Renal cortex interstitium (tissue), 11 donors: ENCODE data around the gene MPST. TPM values are rescaled to one million over a fixed set of nuclear protein-coding genes. Genes with fewer than 3 reads are reported as not detected.
A peak's percentile ranks its signal among the peaks of the same experiment; 100 is the strongest.

Experiments used
- DNase-seq, 11 donors: peaks; one replicate each; pipeline ENCODE4 v3.0.0-alpha.2; 2013; ENCODE audit warnings: low read depth in 9 of 11, low spot score in 4 of 11; ENCODE audit errors: extremely low read depth in 1 of 11
- polyA plus RNA-seq, 3 donors: library from polyadenylated mRNA; unstranded; fragments of 120-200 nt; gene quantifications; one replicate each; pipeline ENCODE4 v1.2.1, GENCODE V29; 2013; ENCODE audit not compliant: insufficient read length in 3 of 3

Gene MPST
- polyA plus RNA-seq, 3 donors, result 42.0 to 71.3 (median 66.7) TPM

DNA sequence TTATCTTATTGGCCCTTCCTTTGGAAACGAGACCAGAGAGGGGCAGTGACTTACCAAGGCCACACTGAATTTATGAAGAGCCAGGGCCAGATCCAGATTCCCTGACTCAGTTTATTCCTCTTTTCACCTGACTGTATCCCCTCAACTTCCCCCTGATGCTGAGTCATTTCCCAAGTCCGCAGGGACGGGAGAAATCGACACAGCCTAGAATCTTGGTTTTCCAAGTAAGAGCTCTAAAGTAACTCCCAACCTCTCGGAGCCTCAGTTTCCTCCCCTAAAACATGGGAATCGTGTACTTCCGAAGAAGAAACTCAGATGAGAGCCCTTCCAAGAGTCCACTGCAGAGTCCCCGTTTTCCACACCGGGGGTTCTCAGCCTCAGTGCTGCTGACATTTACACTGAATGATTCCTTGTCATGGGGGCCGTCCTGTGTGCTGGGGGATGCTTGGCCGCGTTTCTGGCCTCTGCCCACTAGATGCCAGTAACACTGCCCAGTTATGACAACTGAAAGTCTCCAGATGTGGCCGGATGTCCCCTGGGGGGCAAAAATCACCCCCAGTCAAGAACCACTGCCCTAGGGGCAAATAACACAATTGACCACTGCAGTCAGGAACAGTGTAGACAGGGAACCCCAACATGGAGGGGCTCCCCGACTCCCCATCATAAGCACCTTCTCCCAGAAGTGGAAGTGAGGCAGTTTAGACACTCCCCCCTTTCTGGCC, 11.2 kb downstream of the MPST start:
- no peak for DNase-seq

DNA sequence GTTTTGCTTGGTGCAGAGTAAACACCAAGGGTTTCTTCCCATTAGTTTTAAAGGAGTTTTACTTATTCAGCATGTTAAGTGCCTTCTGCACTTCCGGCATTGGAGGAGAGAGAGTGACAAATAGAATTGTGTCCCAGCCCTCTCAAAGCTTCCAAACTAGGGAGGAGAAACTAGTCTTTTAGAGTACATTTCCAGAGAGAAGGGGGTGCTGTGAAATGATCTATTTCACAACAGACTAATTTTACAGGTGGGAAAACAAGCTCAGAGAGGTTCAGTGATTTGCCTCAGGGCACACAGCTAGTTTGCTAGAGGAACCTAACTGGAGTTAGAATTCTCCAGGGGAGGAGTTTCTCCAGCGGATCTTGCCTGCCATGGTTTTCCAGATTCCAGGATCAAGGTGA, 12.6 kb downstream of the MPST start:
- no peak for DNase-seq

DNA sequence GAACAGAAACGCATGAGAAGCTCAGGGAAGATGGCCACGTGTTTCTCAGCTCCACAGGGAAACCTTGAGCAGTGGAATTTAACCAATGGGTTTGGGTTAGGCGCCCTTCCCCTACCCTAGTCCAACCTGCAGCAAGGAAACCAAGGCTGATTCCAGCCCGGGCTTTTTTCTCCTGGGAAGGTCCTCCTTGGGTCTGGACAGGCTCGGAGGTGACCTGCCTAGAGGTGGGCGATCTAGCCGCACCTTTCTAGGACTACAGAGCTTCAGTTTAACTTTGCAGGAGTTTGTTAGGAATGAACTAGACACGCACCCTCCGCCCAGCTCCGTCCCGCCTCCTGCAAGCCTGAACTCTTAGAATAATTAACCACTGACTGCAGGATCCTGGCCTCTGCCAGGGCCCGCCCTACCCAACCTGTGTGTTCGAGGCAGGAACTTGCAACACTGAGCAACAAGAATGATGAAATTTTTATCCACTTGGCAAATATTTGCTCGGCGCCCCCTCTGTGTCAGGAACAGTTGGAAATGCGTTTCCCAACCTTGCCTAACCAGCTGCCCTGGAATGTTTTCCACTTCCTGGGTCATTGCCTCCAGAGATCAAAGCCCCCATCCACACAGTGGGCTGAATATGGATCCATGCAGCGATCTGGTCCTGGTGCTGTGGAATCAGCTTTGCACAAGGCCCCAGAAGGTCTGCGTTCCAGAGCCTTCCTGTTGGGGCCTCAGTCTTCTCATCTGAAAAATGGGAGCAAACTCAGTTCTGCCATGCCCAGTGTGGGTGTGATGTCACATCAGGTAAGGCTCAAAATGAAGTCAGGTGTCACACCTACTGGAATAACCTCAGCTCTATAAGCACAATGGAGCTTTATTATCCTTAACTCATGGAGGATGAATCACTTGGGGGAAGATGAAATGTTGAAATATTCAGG, 13.3 kb downstream of the MPST start:
- DNase-seq, result peak in 4 of 11 donors; percentile 28 to 66 (median 53)

DNA sequence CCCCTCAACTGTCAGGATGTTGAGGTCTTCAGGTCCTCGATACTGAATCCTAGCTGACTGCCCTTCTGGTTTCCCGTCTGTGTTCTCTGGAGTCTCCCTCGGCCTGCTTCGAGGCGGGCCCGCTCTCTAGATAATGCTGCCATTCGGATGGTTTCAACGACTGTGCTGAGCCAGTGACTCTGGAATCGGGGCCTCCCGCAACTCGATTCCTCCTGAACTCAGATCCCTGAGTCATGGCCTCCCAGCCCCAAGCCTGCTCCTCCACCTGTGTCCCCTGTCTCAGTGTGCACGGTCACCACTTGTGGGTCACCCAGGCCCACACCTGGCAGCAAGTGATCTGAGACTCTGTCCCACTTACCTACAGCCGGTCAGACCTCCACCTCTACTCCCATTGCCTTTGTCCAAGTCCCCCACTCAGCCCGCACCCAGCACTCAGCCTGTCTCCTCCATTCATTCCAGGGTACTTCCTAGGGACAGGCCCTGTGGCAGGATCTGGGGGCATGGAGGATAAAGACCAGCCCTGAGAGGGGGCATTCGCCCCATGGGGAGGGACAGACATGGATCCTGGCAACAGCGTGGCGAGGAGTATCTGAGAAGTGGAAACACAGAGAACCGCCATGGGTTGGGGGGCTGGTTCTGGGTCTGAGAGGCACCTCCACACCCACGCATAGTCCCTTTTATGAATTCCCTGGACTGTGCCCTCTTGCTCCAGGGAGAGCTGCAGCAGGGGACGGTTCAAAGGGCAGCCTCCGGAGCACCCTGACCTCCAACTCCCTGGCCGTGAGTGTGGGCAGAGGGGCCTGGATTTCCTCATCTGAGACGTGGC, 14.3 kb downstream of the MPST start:
- no peak for DNase-seq

DNA sequence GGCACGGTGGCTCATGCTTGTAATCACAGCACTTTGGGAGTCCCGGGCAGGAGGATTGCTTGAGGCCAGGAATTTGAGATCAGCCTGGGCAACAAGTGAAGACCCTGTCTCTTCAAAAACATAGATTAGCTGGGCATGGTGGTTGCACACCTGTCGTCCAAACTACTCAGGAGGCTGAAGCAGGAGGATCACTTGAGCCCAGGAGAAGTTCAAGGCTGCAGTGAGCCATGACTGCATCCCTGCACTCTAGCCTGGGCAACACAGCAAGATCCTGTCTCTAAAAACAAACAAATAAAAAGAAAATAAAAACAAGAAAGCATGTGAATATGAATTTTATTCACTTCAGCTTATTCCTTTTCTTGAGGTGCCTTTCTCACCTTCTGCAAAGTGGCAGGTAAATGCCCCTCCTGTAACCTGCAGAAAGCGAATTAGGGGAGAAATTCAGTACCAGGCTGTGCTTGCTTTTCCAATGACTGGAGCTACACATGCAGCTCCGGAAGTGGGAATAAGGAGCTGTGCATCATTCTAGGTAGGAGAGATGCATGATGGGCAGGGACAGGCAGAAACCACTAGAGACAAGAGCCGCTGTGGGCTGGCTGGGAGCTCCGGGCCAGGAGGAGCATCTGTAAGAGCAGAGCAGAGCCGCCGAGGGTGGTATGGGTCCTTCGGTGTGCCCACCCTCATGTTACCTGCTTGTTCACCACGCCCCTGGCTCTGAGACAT, 17.3 kb downstream of the MPST start:
- no peak for DNase-seq

DNA sequence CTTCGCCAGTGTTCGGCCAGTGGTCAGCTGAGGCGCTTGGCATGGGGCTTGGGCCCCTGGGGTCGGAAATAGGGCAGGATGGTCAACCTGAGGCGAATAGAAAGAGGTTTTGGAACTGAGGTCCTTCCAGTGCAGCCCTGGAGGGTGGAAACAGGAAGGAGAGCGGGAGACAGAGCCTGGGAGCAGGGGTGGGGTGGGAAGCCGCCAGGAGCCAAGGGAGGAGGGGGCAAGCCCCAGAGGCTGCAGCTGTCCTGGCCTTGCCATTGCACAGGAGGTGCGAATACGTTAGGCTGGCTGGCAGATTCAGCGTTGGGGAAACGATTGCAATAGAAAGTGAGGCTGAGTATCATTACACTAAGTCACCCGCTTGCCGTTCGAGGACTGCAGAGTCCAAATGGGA, 18.1 kb downstream of the MPST start:
- no peak for DNase-seq

DNA sequence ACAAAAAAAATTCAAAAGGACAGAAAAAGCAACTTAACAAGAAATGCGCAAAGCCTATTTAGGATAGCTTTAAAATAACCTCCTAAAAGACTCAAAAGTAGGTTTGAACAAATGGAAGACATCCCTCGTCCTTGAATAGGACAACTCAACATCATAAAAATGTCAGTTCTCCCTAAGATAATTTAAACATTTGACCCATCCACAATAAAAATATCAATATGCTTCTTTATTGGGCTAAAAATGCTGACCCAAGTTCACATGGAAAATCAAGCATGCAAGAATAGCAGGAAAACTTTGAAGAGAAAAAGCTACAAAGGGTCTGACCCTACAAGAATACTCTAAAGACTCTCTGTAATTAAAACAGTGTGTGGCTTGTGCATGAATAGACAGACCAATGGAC, 19.9 kb downstream of the MPST start:
- peak in 3 of 11 donors; percentile 52 to 71 (median 56) for DNase-seq

DNA sequence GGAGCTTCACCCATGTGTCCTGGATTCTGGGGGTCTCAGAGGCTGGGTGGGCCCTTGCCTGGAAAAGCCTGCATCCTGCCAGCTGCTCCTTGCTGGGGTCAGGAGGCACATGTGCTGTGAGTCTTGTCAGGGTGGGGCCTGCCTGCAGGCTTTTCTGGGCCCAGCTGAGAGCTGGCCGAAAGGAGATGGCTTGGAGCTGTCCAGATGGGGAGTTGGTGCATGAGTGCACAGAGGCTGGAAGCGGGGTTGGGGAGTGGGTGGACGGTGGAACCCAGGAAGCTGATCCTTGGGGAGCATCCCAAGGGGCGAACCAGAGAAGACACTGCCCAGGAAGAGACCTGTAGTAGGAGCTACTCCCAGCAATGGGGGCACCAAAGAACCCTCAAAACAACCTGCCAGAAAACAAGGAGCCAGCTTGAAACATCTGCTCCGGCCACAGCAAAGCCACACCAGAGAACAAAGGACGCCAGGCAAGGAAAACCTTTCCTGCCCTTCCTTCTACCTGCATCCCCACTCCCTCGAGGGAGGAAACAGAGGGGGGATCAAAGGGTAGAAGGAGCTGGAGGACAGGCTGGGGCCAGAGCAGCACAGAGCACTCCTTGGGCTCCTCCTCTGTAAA, 23.8 kb downstream of the MPST start:
- DNase-seq, result no peak

DNA sequence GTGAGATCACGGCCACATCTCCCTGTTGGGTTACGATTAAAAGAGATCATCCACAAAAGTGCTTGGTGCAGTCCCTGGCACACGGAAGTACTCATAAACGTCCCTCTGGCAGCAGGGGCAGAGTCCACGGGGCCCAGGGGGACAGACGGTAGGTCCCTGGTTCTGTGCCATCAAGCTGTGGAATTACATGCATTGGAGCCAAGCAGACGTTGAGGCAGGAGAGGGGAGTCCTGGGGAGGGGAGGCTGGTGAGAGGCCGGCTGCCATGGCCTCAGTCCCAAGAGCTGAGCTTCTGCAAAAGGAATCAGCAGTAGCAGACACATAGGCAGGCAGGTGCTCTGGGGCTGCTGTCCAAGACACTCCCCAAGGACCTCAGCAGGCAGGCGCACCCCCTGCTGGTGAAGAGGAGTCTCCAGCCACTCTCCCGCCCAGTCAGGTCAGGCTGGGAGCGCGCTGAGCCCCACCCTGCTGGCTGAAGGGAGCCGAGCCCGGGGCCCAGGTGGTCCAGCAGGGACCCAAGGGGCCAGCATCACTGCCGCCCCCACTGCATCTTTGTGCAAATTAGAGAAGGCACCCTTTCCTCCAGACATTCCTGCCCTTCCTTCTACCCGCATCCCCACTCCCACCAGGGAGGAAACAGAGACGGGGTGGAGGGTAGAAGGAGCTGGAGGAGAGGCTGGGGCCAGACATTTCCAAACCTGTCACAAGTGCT, 24.4 kb downstream of the MPST start:
- peak in 1 of 11 donors; percentile 54 for DNase-seq

DNA sequence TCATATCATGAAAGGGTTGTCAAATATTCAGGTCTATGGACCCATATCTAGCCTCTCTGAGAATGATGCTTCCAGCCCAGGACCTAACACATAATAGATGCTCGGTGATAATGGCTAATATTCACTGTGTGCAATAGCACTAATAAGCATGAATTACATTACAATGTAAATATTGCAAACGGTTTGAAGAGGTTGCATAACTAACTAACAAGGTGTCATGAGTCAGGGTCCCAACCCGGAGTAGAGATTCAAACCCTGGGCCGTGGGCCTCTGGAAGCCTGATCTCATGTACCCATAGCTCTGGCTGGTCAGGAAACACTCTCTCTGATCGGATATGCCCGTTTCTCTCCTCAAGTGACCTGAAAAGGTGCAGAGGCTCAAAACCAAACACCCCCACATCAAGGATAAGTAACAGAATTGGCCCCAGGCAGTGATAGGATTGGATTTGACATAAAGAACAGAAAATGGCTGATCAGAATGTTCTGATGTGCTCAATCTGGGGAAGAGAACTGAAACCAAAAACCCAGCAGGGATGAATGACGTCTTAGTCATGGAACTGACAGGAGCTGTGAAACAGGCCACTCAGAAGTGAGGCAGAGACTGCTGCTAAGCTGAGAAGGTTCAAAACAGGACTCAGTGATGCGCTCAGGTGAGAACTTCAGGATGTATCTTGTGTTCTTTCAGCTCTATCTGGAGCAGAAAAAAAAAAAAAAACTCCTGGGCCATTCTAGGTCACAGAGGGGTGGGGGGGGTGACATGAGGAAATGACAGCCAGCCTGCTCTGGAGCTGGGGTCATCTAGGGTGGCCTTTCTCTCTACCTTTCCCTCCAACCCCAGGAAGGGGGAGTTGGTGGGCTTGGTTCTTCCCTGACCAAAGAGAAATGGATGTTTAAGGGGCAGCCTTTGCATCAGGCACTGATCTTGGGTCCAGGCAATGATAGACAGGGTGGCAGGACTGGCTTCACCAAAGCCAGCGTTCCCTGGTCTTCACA, 25.4 kb downstream of the MPST start:
- no peak for DNase-seq

DNA sequence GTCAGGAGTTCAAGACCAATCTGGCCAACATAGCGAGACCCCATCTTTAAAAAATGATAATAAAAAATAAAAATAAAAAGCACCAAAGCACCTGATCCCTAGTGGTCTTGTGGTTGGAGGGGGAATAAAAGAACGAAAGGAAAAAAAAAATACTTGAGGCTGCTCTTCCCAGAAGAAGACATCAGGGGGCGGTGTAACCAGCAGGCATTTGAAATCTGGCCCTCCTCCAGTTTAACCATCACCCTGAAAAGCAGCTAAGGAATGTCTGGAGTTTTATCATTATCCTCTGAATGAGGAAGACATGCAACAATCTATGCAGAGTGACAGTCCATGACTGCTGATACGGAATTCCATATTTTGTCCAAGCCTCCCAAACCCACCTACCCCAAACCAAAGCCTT, 26.4 kb downstream of the MPST start:
- no peak for DNase-seq

DNA sequence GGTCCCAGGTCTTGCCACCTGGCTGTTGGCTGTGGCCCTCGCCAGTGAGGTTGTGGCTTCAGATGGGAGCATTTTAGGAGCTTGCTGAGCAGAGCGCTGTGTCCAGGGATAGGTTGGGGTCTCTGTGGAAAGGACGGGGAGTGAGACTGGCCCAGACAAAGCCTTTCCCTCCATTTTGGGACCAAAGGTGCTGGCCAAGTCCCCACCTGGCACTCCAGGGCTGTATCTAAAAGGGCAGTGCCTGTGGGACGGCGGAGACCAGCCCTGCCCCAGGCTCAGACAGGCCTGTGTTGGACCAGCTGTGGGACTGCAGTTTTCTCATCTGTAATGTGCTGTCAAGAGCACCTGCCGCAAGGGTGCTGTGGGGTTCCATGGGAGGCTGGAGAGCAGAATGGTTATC, 27.0 kb downstream of the MPST start:
- DNase-seq, result no peak

DNA sequence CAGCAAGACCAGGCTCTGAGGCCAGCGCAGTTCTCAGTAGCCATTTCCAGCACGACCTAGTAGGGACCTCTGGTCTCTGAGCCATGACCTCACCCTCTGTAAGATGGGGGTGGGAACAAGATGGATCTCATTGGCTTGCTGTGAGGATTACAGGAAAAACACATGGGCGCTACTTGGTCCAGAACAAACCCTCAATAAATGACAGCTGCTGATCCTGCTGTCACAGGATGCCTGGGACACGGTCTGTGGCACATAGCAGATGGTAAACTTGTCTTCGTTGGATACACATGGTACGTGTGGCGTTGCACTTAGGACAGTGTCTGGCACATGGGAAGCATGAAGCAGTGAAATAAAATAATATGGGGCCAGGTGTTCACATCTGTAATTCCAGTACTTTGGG, 27.5 kb downstream of the MPST start:
- DNase-seq, result no peak

DNA sequence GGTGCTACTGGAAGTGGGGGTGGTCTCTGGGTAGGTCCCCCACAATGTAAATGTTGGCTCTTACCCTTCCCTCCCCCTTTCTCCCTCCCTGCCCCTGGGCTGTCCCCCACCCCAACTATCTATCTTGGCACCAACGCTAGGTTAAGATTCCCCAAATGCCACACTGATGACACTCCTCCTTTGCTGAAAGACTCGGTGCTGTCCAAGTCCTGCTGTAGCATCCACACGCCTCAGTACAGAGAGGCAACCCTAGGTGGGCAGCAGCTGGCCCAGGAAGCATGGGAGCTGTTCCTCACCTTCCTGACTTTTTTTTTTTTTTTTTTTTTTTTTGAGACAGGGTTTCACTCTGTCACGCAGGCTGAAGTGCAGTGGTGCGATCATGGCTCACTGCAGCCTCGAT, 28.6 kb downstream of the MPST start:
- DNase-seq, result no peak

DNA sequence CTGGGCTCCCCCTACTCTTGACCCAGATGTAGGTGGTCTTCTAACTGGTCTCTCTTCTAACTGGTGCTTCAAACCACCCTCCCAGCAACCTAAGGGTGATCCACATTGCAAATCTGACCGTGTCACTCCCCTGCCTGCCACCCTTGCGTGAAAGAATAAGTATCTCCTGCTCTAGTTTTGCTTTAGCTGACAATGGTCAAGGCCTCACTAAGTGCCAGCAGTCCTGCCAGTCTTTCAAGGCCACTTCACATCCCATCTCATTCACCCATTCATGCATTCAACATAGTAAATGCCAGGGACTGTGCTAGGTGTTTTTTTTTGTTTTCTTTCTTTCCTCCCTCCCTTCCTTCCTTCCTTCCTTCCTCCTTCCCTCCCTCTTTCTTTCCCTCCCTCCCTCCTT, 29.7 kb downstream of the MPST start:
- DNase-seq, result no peak

DNA sequence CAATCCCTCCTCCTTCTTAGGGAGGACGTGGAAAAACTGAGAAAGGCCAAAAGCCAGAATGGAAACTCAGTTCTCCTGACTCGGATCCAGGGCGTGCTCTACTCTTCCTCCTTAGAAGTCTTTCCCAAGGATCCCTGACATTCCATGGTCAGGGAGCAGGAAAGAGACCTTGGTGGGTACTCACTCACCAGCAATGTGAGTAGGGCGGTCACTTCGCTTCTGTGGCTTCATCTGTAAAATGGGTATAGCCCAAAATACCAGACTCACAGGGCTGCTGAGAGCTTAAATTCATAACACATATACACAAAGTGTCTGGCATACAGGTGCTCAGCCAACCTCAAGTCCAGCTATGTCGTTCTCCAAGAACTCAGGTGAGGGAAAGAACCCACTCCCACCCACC, 31.4 kb downstream of the MPST start:
- DNase-seq, result no peak
